HepG2 (cell line): Measurements from ENCODE around the gene AP3D1. TPM values are rescaled to one million over a fixed set of nuclear protein-coding genes. Genes with fewer than 3 reads are reported as not detected.

ENCODE experiments used
- BRD4 ChIP-seq: sonication (generic); formaldehyde crosslinking; IDR thresholded peaks from 2 replicates; pipeline ENCODE4 v1.4.0; 2020; ENCODE audit warnings: missing genetic modification reagents
- CHD2 ChIP-seq: IDR thresholded peaks from 2 replicates; pipeline ENCODE4 v1.6.1; 2011; ENCODE audit warnings: low read depth, low read length, improper control_type of control experiment
- CREM ChIP-seq, 2 experiments: sonication (generic) in 1 of 2; formaldehyde crosslinking in 1 of 2; IDR thresholded peaks; 2 replicates each; pipeline versions ENCODE4 v1.4.0 to v1.6.1; 2016 to 2020; ENCODE audit warnings: antibody characterized with exemption in 1 of 2, mild to moderate bottlenecking in 1 of 2, missing genetic modification reagents in 1 of 2
- HDAC6 ChIP-seq: fragments of 200-600 bp; sonication (generic); IDR thresholded peaks from 2 replicates; pipeline ENCODE4 v1.7.0; 2017; ENCODE audit warnings: mild to moderate bottlenecking, antibody characterized with exemption, low read length, low read depth
- KAT8 ChIP-seq: IDR thresholded peaks from 2 replicates; pipeline ENCODE4 v1.6.1; 2016; ENCODE audit warnings: missing genetic modification reagents, missing compliant biosample characterization
- KDM6A ChIP-seq: IDR thresholded peaks from 2 replicates; pipeline ENCODE4 v1.6.1; 2016; ENCODE audit warnings: low read depth
- NPAS2 ChIP-seq: sonication (generic); formaldehyde crosslinking; IDR thresholded peaks from 2 replicates; pipeline ENCODE4 v1.8.0; 2022; ENCODE audit warnings: mild to moderate bottlenecking, missing genetic modification reagents, borderline replicate concordance
- RFXAP ChIP-seq: sonication (generic); formaldehyde crosslinking; IDR thresholded peaks from 2 replicates; pipeline ENCODE4 v1.4.0; 2020; ENCODE audit warnings: missing genetic modification reagents, borderline replicate concordance
- TMF1 ChIP-seq: sonication (generic); formaldehyde crosslinking; IDR thresholded peaks from 2 replicates; pipeline ENCODE4 v1.8.1; 2022; ENCODE audit warnings: low read depth, missing genetic modification reagents
- ZFYVE20 ChIP-seq: sonication (generic); formaldehyde crosslinking; IDR thresholded peaks from 2 replicates; pipeline ENCODE4 v1.8.0; 2023; ENCODE audit warnings: low read depth, mild to moderate bottlenecking, moderate library complexity, missing genetic modification reagents, borderline replicate concordance
- ZNF263 ChIP-seq: sonication (generic); formaldehyde crosslinking; IDR thresholded peaks from 2 replicates; pipeline ENCODE4 v1.4.0; 2020; ENCODE audit warnings: missing genetic modification reagents
- ZNF557 ChIP-seq: sonication (generic); formaldehyde crosslinking; IDR thresholded peaks from 2 replicates; pipeline ENCODE4 v1.4.0; 2020; ENCODE audit warnings: missing genetic modification reagents
- ZNF768 ChIP-seq: sonication (generic); formaldehyde crosslinking; IDR thresholded peaks from 2 replicates; pipeline ENCODE4 v1.4.0; 2020; ENCODE audit warnings: missing genetic modification reagents
- polyA plus RNA-seq, 8 experiments: library from polyadenylated mRNA; depleted of rRNA in 3 of 8; stranded (reverse) in 7 of 8; unstranded in 1 of 8; fragments of >200 nt; fragmentation: Illumina TruSeq in 4 of 8; extraction: Trizol in 4 of 8; gene quantifications; 2 replicates each; pipeline versions ENCODE4 v1.2.1 to v1.2.3, GENCODE V29; 2011 to 2016; ENCODE audit warnings: low read depth in 4 of 8, missing spikeins in 1 of 8, mixed read lengths in 1 of 8; ENCODE audit not compliant: insufficient read depth in 1 of 8
- total RNA-seq, 5 experiments: library from RNA; depleted of rRNA; stranded (reverse); fragments of >200 nt; fragmentation: Illumina TruSeq; extraction: Trizol; gene quantifications; 2 replicates each; pipeline ENCODE4 v1.2.3, GENCODE V29; 2016; ENCODE audit warnings: low read depth in 1 of 5
- TF ChIP-seq, protein P1 (sequence below): sonication (generic); formaldehyde crosslinking; IDR thresholded peaks from 2 replicates; pipeline ENCODE4 v1.4.0; 2020; ENCODE audit warnings: mild to moderate bottlenecking, missing genetic modification reagents
- TF ChIP-seq, protein P2 (sequence below): sonication (generic); formaldehyde crosslinking; IDR thresholded peaks from 2 replicates; pipeline ENCODE4 v1.4.0; 2020; ENCODE audit warnings: missing genetic modification reagents, borderline replicate concordance
- TF ChIP-seq, protein P3 (sequence below), 2 experiments: IDR thresholded peaks; 2 replicates each; pipeline ENCODE4 v1.6.1; 2011 to 2012; ENCODE audit warnings: low read length in 2 of 2, borderline replicate concordance in 1 of 2, low read depth in 1 of 2, mild to moderate bottlenecking in 1 of 2, moderate library complexity in 1 of 2
- TF ChIP-seq, protein P4 (sequence below): sonication (generic); formaldehyde crosslinking; IDR thresholded peaks from 2 replicates; pipeline ENCODE4 v1.5.1; 2020; ENCODE audit warnings: missing genetic modification reagents, mild to moderate bottlenecking, borderline replicate concordance
- TF ChIP-seq, protein P5 (sequence below): sonication (generic); formaldehyde crosslinking; IDR thresholded peaks from 2 replicates; pipeline ENCODE4 v1.4.0; 2020; ENCODE audit warnings: missing genetic modification reagents; ENCODE audit errors: not compliant biosample characterization
- TF ChIP-seq, protein P6 (sequence below): sonication (generic); formaldehyde crosslinking; IDR thresholded peaks from 2 replicates; pipeline ENCODE4 v1.9.0; 2021; ENCODE audit warnings: missing genetic modification reagents, borderline replicate concordance

Gene AP3D1
- total and polyA plus RNA-seq, 2 of the 13 experiments (the other 11 are each of a cell fraction or from before 2014, with no cell fraction given) = 68.0 to 82.6 TPM

DNA sequence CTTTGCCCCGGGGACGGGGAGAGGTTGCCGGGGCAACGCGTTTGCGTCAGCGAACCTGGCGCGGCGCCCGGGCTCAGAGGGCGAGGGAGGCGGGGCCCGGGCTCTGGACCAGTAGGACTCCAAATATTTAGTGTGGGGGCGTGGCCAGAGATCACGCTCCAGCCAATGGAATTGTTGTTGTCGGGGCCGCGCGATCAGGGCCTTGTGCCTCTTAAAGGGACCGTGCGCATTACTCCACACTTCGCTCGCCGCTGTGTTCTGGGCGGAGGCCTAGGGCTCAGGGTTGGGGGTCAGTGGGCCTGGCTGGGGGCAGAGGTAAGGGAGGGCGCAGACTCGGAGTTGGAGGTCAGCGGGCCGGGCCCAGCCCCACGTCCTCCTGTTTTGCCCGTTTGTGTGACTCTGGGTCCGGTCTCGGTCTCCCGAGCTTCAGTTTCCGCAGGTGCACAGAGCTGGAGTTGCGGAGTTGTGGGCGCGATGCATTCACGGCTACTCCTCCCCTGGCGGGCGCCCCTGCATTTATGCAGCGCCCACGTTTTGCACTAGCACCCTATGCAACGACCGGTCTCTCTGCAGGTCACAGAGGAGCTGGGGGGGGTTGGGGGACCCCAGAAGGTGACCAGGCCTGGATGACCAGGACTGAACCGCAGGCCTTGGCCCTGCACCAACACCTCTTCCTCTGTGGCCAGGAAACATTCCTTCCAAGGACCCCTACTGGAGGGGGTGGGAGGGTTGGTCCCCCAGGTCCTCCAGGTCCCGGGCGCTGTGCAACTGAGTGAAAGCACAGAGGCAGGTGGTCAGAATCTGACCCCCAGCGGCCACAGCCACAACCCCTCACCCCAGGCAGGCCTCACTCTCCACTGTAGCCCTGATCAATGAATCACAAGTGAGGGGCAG, 89.6 kb downstream of the AP3D1 start (continued):
- TF ChIP-seq NPAS2 (CRISPR knock-in tag) (no peak), ZNF557 (CRISPR knock-in tag) (no peak), CREM (IDR thresholded peaks at IDR 0.05) (peak; percentile 55; the same call in 1 of the 2 replicates), CREM (CRISPR knock-in tag; IDR thresholded peaks at IDR 0.05) (no peak), BRD4 (CRISPR knock-in tag) (peak; percentile 59), CHD2 (no peak), KDM6A (CRISPR knock-in tag) (no peak), RFXAP (CRISPR knock-in tag) (peak; percentile 99), ZNF263 (CRISPR knock-in tag) (peak; percentile 26; the same call in 1 of the 2 replicates), TMF1 (CRISPR knock-in tag) (peak; percentile 44; the same call in 1 of the 2 replicates), KAT8 (CRISPR knock-in tag) (0 out of 2 replicates have a peak, but pooled peaks have one; percentile 16), HDAC6 (no peak), ZFYVE20 (CRISPR knock-in tag) (no peak), ZNF768 (peak; percentile 30; the same call in 1 of the 2 replicates)
- TF ChIP-seq, protein P1, sequence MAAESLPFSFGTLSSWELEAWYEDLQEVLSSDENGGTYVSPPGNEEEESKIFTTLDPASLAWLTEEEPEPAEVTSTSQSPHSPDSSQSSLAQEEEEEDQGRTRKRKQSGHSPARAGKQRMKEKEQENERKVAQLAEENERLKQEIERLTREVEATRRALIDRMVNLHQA (CRISPR knock-in tag) = no peak
- TF ChIP-seq, protein P2, sequence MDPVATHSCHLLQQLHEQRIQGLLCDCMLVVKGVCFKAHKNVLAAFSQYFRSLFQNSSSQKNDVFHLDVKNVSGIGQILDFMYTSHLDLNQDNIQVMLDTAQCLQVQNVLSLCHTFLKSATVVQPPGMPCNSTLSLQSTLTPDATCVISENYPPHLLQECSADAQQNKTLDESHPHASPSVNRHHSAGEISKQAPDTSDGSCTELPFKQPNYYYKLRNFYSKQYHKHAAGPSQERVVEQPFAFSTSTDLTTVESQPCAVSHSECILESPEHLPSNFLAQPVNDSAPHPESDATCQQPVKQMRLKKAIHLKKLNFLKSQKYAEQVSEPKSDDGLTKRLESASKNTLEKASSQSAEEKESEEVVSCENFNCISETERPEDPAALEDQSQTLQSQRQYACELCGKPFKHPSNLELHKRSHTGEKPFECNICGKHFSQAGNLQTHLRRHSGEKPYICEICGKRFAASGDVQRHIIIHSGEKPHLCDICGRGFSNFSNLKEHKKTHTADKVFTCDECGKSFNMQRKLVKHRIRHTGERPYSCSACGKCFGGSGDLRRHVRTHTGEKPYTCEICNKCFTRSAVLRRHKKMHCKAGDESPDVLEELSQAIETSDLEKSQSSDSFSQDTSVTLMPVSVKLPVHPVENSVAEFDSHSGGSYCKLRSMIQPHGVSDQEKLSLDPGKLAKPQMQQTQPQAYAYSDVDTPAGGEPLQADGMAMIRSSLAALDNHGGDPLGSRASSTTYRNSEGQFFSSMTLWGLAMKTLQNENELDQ (CRISPR knock-in tag) = peak; percentile 26; the same call in 1 of the 2 replicates
- TF ChIP-seq, protein P3, sequence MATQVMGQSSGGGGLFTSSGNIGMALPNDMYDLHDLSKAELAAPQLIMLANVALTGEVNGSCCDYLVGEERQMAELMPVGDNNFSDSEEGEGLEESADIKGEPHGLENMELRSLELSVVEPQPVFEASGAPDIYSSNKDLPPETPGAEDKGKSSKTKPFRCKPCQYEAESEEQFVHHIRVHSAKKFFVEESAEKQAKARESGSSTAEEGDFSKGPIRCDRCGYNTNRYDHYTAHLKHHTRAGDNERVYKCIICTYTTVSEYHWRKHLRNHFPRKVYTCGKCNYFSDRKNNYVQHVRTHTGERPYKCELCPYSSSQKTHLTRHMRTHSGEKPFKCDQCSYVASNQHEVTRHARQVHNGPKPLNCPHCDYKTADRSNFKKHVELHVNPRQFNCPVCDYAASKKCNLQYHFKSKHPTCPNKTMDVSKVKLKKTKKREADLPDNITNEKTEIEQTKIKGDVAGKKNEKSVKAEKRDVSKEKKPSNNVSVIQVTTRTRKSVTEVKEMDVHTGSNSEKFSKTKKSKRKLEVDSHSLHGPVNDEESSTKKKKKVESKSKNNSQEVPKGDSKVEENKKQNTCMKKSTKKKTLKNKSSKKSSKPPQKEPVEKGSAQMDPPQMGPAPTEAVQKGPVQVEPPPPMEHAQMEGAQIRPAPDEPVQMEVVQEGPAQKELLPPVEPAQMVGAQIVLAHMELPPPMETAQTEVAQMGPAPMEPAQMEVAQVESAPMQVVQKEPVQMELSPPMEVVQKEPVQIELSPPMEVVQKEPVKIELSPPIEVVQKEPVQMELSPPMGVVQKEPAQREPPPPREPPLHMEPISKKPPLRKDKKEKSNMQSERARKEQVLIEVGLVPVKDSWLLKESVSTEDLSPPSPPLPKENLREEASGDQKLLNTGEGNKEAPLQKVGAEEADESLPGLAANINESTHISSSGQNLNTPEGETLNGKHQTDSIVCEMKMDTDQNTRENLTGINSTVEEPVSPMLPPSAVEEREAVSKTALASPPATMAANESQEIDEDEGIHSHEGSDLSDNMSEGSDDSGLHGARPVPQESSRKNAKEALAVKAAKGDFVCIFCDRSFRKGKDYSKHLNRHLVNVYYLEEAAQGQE (IDR thresholded peaks at IDR 0.05; ENCODE audit: borderline replicate concordance in 1 of 2, low read depth in 1 of 2, low read length in 2 of 2) = no peak
- TF ChIP-seq, protein P4, sequence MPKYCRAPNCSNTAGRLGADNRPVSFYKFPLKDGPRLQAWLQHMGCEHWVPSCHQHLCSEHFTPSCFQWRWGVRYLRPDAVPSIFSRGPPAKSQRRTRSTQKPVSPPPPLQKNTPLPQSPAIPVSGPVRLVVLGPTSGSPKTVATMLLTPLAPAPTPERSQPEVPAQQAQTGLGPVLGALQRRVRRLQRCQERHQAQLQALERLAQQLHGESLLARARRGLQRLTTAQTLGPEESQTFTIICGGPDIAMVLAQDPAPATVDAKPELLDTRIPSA (CRISPR knock-in tag) = no peak
- TF ChIP-seq, protein P5, sequence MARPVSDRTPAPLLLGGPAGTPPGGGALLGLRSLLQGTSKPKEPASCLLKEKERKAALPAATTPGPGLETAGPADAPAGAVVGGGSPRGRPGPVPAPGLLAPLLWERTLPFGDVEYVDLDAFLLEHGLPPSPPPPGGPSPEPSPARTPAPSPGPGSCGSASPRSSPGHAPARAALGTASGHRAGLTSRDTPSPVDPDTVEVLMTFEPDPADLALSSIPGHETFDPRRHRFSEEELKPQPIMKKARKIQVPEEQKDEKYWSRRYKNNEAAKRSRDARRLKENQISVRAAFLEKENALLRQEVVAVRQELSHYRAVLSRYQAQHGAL (CRISPR knock-in tag) = no peak
- TF ChIP-seq, protein P6, sequence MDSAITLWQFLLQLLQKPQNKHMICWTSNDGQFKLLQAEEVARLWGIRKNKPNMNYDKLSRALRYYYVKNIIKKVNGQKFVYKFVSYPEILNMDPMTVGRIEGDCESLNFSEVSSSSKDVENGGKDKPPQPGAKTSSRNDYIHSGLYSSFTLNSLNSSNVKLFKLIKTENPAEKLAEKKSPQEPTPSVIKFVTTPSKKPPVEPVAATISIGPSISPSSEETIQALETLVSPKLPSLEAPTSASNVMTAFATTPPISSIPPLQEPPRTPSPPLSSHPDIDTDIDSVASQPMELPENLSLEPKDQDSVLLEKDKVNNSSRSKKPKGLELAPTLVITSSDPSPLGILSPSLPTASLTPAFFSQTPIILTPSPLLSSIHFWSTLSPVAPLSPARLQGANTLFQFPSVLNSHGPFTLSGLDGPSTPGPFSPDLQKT = no peak
